Activated CD4-positive, alpha-beta T cell treated with anti-CD3 and anti-CD28 coated beads, Interleukin-2, amount 50 U/mL, for 1 hour (primary cell): ENCODE data around the gene ADGRL3.
"Not testable (repeated sequence)": the region's sequence is repeated elsewhere in the genome, so short reads cannot be mapped to it uniquely, and the experiment has no call there.

Experiments
- DNase-seq: peaks from one replicate; pipeline ENCODE4 v3.0.0-alpha.2; 2020

Gene ADGRL3

GRCh38 chr4:61665649-61666048, 465.5 kb downstream of the ADGRL3 start:
- DNase-seq = no peak

DNA sequence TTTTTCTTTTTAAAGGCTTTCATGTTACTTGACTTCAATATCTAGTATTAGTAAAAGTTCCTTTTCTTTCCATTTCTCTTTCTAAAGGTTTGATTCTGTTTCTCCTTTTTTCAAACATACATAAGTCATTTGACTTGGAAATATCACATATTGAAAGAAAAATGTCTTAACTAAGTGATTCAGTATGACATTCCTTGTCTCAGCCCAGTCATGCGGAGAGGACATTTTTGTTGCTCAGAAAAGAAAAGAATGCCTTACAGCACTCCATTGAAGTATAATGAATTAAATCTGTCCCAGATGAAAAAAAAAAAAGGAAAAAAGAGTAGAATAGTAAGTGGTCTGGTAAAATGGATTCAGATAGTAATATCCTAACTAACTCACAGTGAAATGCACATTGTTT, 466.1 kb downstream of the ADGRL3 start:
- no peak for DNase-seq

- no peak for DNase-seq
Observed at GRCh38 chr4:61671599-61671998, 471.5 kb downstream of the ADGRL3 start.

DNA sequence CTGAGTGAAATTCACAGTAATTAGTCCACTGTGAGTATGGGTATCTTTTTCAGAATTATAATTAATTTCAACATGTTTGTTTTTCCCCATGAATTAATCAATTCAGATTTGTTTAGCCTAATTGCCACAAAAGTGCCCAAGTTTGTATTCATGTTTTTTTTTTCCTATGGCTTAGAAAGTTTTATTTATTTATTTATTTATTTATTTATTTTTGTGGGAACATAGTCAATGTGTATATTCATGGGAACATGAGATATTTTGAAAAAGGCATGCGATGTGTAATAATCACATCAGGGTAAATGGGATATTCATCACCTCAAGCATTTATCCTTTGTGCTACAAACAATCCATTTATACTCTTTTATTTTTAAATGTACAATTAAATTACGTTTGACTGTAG, 475.3 kb downstream of the ADGRL3 start:
- no peak for DNase-seq

- DNase-seq = no peak
Observed at GRCh38 chr4:61678297-61678696, 478.2 kb downstream of the ADGRL3 start.

DNA sequence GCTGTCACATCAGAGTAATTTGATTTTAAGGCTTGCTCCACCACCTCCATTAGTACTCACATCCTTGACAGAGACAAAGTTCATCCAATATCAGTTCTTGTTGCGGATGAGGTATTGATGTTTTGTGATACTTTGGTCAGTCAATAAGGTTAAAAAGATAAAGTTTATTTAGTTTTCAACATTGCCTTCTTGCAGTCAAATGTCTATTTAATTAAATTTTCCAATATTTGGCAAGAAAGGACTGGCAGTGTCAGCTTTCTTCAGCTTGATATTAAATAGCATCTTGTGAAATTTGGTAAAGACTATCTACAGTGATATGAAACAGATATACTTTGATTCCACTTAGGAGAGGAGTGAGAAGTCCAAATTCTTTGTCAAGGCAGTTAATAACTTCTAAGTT, 493.4 kb downstream of the ADGRL3 start:
- DNase-seq = no peak

DNA sequence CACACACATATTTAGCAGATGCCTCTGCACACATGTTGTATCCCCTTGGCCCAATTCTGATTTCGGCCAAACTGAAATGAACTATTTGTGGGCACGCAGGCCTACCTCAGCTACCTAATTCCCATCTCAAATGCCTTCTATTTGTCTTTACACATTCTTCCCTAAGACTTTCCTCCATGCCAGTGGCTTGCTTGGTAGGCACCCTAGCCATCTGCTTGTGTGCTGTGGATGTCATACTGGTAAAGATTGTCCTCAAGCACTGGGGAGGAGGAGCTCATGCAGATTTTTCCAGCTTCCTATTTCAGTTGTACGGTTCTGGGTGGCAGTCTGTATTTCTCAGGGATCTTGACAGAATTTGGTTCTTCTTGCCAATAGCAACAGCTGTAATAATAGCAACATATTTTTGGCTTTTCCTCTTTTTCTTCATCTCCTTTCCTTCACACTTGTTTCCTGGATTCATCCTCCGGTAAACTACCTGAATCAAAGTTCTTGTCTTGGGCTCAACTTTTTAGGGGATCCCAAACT, 514.3 kb downstream of the ADGRL3 start:
- DNase-seq = no peak

DNA sequence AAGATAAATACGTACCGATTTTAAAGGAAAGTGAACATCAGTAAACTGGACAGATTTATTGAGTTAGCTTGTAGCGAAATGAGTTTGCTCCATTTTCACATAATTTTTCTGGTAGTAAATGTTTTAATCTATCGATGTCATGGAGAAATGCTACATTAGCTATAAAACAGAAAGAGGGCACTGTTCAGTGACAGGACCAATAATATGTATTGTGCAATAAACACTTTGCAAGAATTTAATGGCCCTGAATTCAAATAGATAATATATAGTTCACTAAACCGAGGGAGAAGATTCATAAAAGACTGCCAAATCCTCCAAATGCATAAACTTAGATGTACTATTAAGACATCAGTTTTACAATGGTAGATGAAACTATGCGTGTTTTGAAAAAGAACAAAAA, 516.3 kb downstream of the ADGRL3 start:
- no peak for DNase-seq

GRCh38 chr4:61723492-61723891, 523.4 kb downstream of the ADGRL3 start:
- no peak for DNase-seq

DNA sequence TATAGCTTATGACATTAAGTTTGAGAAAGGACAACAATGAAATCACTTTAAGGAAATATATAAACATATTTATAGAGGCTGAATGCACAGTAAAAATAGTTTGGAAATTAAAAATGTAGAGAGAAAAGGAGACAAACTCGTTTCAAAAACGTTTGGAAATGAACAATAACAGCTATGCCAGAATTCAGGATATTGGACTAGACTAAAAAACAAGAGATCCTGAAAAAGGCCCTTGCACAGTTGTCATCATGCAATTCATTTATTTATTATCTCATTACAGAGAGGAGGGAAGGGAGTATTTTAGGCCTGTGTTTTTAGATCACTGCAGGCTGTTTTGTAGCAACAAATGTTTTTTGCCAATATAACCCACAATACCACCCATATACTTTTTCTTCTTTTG, 527.2 kb downstream of the ADGRL3 start:
- DNase-seq = no peak

GRCh38 chr4:61734409-61734808, 534.3 kb downstream of the ADGRL3 start:
- no peak for DNase-seq

DNA sequence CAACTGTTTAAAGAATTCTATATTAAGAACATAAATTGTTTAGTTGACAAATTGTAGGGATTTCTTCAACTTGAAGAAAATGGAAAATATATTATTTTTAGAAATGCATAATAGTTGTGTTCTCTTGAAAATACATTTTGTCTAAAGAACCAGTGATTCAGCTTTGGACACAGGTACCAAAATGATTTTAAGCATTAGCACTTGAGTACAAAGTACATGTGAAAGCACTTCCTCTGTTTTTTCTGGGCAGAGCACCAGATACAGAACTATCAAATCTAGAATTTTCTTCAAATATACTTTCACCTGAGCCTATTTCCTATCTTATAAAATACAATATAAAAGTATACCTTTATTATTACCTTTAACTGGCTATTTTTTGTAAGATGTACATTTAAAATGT, 539.8 kb downstream of the ADGRL3 start:
- DNase-seq = no peak

DNA sequence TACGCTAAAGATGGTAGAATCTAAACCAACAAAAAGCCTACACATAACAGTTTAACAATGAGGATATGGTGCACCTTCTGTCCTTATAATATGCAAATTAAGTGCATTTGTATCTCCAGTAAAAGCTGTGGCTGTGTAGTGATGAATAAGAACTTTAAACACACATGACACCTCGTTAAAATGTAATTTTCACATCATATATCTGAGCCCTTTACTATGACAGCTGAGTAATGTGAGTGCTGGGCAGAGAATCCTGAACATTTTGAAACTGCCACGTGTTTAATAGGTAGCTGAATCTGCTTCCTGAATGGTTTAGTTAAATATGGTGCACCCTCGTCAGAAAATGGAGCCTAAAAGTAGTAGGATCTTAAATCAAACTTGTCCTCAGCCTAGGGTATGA, 540.8 kb downstream of the ADGRL3 start:
- DNase-seq = no peak

- DNase-seq = no peak
Observed at GRCh38 chr4:61741327-61742096, 541.4 kb downstream of the ADGRL3 start.

DNA sequence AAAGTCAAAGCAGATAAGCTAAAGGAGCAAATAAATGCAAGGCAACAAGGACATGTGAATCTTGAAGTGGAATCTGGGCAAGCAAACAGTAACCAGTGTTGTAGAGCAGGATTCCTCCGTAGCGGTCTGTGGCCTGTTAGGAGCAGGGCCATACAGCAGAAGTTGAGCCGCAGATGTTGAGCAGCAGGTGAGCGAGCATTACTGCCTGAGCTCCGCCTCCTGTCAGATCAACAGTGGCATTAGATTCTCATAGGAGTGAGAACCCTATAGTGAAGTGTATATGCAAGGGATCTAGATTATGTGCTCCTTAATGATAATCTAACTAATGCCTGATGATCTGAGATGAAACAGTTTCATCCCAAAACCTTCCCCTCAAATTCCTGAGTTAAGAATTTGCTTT, 550.7 kb downstream of the ADGRL3 start:
- DNase-seq = no peak

DNA sequence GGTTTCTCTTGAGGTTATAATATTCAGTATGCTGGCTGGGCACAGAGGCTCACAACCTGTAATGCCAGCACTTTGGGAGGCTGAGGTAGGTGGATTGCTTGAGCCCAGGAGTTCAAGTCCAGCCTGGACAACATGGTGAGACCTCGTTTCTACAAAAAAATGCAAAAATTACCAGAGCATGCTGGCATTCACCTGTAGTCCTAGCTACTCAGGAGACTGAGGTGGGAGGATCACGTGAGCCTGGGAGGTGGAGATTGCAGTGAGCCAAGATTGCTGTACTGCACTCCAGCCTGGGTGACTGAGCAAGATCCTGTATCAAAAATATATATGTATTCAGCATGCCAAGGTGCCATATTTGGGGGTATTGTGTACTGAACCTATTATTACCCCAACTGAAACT, 552.5 kb downstream of the ADGRL3 start:
- no peak for DNase-seq

DNA sequence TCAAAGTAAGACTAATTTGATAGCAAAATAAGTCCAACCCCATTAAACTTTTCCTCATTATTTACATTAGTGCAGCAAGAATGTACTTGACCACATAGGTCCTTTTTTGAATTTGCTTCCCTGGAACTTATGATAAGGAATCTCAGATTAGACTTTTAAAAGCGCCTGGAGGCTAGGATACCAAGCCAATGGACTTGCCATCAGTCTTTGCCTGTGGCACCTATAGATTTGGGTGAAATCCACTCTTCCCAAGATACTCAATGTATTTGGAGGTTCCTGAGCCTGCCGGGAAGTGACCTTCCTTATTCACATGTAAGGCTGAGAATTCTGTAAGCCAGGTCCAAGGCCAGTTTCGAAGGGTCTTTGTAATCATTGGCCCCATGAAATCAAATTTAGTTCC, 553.6 kb downstream of the ADGRL3 start:
- no peak for DNase-seq

GRCh38 chr4:61756937-61757336, 556.8 kb downstream of the ADGRL3 start:
- DNase-seq = not testable (repeated sequence)

GRCh38 chr4:61757983-61758382, 557.9 kb downstream of the ADGRL3 start:
- DNase-seq = not testable (repeated sequence)

- not testable (repeated sequence) for DNase-seq
Observed at GRCh38 chr4:61758596-61758995, 558.5 kb downstream of the ADGRL3 start.

GRCh38 chr4:61759245-61759644, 559.1 kb downstream of the ADGRL3 start:
- DNase-seq = not testable (repeated sequence)

DNA sequence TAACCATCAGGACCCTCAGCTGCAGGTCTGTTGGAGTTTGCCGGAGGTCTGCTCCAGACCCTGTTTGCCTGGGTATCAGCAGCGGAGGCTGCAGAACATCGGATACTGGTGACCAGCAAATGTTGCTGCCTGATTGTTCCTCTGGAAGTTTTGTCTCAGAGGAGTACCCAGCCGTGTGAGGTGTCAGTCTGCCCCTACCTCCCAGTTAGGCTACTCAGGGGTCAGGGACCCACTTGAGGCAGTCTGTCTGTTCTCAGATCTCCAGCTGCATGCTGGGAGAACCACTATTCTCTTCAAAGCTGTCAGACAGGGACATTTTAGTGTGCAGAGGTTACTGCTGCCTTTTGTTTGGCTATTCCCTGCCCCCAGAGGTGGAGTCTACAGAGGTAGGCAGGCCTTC, 559.8 kb downstream of the ADGRL3 start:
- DNase-seq = not testable (repeated sequence)

GRCh38 chr4:61760820-61761219, 560.7 kb downstream of the ADGRL3 start:
- DNase-seq = no peak

- DNase-seq = no peak
Observed at GRCh38 chr4:61762722-61763627, 562.8 kb downstream of the ADGRL3 start.
